D341Med (cell line): ENCODE data around the gene AGBL1.

Experiments
- DNase-seq: peaks from one replicate; pipeline ENCODE4 v3.0.0; 2012; ENCODE audit warnings: low spot score

Gene AGBL1

DNA sequence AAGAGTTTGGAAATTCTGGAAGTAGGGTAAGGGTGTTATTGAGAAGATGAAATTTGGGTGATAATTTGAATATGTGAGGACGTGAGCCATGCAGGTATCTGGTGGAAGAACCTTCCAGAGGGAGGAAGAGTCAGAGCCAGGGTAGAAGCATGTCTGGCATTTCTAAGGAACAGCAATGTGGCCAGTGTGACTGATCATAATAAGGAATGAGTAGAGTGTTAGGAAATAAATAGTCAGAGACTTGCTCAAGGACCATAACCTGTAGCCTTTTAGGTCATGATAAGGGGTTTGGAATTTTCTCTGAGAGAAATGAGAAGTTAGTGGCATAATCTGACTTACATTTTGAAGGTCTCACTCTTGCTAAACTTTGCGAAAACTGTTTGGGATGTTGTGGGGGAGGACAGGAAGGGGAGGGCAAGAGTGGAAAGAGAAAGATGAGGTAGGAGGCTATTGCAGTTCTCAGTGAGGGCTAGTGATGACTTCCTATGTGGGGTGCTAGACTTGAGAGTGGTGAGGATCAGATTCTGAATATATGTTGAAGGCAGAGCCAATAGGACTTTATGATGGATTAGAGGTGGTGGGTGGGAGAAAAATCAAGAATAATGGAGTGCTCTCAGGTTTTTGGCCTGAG lies 568.3 kb downstream of the AGBL1 start:
- no peak for DNase-seq

DNA sequence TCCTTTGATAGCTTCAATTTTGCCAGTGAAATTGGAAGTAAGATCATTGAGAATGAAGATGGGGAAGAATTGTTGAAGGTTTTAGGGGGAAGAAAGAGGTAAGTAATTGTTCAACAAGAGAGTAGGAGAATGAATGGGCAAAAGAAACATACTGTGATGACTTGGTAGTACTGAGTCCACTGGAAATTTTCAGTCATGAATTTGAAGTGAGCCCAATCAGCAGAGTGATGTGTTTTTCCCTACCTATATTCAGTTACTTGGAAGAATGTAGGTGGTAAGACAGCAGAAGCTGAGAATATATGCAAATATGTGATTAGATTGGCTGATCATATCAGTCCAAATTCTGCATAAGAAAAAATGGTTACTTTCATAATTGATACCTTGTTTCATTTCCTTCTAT lies 569.6 kb downstream of the AGBL1 start:
- no peak for DNase-seq

DNA sequence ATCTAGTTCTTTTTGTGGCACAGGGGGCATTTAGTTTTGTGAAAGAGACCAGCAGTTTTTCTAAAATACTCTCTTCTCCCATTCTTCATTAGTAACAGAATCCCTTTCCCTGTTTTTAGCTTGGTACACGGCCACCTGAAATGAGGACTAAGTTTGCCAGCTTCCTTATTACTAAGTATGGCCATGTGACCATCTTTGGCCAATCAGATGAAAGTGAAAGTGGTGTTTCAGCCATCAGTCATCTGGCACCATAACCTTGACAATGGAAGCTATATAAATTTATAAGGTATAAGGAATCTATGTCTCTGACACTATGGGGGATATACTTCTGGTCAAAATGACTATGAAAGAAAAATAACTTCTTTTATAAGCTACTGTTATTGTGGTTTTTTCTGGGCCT lies 570.4 kb downstream of the AGBL1 start:
- no peak for DNase-seq

- no peak for DNase-seq
Observed at GRCh38 chr15:86653344-86654197, 573.9 kb downstream of the AGBL1 start.

DNA sequence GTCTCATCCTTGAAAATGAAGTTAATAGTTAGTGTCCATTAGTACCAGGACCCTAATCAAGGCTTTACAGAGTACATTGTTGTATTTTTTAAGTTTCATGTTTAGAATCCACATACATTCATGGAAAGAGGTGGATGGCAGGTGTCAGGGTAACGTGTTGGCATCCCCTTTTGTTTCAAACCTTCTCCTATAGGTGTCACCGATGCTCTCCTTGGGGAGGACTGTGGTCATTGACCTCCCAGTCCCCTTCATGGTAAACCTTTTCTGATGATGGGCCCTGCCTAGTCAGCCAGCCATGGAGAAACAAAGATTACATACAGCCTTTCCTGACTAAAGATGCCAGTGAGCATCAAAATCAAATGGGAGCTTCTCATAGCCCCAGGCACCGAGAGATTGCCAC lies 574.8 kb downstream of the AGBL1 start:
- no peak for DNase-seq

DNA sequence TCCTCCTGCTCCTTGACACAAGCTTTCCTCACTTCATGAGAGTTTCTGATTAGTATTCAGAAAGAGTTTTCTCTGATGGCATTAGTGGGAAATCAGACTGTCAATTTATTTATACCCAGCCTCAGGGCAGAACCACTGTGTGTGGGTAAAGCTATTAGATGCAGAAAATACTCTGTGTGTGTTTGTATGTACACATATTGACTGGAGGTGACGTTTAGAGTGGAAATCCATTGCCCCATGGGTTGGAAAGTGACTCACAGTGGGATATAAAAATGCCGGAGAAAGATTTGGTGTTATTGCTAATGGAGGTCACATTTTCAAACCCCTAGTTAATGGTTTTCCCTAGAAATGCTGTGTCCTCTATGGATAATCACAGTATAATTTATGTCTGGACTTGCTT lies 577.6 kb downstream of the AGBL1 start:
- no peak for DNase-seq

GRCh38 chr15:86659724-86660411 lies 580.2 kb downstream of the AGBL1 start:
- DNase-seq: no peak

DNA sequence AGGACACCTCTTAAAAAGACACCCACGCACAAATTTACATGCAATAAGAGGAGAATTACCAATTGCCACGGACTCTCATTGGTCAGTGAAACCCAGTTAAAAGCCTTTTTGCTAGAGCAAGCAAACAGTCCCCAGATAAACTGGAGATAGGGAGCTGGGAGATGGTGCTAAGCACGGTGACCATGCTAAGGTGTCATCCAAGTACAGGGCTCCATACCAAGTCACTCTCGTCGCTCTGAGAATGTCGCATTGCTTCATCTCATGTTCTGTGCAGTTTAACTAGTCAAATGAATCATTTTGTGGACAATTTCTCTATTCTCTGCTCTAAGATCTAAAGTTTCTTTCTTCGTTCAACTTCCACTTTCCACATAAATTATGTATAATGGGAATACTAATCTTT lies 581.9 kb downstream of the AGBL1 start:
- DNase-seq: no peak

DNA sequence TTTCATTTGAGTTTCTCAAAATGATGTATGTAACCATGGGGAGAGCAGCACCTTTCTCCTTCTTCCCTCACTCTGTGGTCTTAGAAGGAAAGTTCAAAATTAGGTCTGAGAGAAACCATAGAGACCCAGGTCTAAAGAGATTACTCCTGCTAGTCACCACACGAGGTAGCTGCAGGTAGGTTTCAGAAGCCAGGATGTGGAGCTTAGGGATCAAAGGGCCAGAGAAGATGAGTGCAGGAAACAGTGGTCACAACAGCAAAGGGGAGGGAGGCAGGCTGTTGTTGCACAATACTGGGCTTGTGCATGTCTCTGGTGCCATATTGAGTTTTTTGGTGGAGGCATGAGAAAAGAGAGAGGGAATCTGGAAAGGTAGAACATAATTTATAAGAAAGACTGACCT lies 583.6 kb downstream of the AGBL1 start:
- DNase-seq: no peak

DNA sequence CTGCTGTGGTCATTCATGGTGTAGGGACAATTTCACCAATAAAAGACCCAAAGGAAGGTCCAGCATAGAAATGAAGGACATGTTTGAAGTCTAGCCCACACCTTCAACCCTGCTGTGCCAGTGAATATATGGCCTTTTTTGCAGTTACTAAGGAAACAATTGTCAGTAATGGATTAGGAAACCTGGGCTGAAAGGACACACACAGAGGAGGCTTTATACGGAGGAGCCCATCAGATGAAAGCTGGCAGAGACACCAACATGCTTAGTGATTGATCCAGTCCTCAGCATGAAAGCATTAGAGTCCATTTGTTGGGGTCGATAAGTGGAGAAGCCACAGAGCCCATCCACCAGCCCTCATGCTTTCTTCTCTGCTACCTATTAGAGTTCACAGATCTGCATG lies 584.3 kb downstream of the AGBL1 start:
- no peak for DNase-seq

DNA sequence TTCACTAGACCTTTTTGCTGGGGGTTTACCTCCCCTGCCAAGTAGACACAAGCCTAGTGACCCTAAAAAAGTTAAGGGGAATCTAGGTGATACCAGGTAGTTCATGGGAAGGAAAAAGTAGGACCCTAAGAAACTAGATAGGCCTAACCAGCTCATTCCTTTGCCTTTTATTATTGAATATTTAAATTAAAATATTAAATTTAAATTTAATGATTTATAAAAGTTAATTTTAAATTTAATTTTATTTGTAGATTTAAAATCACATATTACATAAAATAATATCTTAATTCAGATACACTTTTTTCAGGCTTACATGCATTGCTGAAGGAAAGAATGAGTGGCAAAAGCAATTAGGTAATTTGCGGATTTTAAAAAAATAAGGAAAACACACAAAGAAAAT lies 584.9 kb downstream of the AGBL1 start:
- no peak for DNase-seq

DNA sequence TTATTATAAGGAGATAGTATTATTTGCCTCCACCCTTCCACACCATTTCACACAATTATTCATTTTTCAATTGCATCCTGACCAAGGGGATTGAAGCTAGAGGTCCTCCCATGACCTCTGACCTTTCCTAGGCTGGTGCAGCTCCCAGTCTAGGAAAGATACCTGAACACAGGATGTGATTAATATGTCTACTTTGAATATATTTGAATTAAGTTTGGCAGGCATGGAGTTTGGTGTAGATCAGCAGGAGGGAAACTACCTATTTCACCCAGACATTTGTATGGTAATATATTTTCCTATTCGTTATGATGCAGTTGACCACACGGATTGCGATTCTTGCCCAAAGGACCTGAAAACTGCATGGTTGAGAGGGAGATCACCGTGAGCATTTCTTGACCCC lies 596.3 kb downstream of the AGBL1 start:
- no peak for DNase-seq

GRCh38 chr15:86677278-86677677 lies 597.6 kb downstream of the AGBL1 start:
- no peak for DNase-seq

- DNase-seq: no peak
Observed at GRCh38 chr15:86685263-86685662, 605.6 kb downstream of the AGBL1 start.

- no peak for DNase-seq
Observed at GRCh38 chr15:86689006-86689405, 609.3 kb downstream of the AGBL1 start.

DNA sequence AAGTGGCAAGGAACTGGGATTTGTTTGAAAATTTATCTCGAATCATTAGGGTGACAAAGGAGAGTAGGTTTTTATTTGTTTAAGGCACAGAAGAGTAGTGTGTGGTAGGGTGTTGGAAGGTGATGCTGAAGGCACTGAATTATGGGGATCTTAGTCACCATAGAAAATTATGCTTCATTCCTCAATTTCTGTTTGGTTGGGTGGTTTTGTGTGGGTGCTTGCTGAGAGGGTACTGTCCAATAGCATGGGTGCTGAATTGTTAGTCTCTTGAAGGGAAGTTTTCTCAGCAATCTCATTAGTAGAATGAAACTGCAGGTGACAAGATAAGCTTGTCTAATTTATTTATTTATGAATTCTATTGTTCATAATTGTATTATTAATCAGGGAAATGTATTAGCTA lies 610.9 kb downstream of the AGBL1 start:
- no peak for DNase-seq

DNA sequence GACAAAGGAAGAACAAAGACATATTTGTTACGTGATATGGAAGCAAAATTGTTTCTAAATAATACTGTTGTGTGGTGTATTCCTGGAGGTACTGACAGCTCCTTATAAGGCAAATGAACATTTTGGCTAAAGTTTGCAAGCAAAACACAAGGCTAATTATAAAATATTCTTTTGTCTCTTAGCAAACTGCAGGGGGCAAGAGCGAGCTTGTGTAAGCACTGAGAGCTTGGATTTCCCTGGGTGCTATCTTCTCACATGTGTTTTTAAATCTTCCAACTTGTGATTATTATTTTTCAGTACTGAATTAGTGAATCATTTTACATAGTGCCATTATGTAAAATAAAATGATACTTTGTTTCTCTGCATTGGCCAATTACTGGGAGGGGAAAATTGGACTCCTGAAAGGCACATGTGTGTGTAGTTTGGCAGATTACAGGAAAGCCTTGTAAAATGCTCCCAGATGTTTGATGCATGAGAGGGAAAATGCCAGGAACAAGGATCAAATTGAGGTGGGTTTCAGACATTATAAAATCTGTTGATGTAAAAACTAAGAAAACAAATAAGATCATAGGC lies 611.5 kb downstream of the AGBL1 start:
- no peak for DNase-seq

DNA sequence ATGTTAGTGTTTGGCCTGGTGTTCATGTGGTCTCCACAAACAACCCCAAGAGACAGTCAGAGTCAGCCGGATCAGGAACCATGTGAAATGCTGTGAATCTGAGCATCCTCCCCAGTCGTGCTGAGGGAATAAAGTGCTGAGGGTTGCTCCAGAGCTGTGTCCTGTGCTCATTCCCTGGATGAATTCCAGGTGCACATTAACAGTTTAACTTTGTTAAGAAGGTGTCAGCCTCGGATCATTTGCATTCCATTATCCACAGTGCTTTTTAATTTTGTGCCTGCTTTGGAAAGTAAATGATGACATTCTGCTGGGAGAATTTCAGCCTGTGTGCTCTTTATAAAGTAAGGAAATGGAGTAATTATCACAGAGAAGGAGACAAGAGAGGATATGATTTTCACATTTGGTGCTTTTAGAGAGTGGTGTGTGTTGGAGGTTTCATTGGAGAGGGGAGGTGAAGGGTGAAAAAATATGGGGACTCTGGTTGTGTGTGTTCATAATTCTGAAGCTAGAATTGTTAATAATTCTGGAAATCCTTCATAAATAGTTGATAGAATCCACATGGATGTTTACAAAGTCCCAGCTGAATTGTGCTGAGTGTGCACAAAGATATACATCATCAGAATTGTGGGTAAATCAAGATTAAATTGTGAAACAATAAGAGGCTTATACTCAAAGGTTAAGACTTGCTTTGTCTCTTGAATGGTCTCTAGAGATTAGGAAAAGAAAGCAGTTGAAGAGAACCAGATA lies 621.4 kb downstream of the AGBL1 start:
- DNase-seq: no peak

GRCh38 chr15:86701611-86701963 lies 621.9 kb downstream of the AGBL1 start:
- no peak for DNase-seq

GRCh38 chr15:86706813-86707212 lies 627.1 kb downstream of the AGBL1 start:
- no peak for DNase-seq

DNA sequence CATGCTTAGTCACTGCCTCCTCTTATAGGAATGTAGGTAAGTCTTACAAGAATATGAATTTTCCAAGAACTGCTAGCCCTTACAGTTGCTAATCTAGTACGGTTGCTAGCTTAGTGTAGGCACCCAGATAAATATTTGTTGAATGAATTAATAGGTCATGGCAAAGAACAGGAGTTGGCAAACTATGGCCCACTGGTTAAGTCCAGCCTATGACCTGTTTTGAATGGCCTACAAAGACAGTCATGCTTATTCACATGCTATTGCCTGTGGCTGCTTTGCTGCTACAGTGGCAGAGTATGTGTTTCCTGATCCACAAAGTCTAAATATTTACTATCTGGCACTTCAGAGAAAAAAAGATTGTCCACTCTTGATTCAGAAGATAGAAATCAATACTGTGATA lies 631.8 kb downstream of the AGBL1 start:
- no peak for DNase-seq

GRCh38 chr15:86714241-86714640 lies 634.6 kb downstream of the AGBL1 start:
- DNase-seq: no peak
